T-helper 1 cell (primary cell): ENCODE measurements around the gene VSTM4.

Experiments used
- DNase-seq, 5 donors: peaks; one replicate each; pipeline ENCODE4 v3.0.0-alpha.2; 2012 to 2020

The VSTM4 gene

DNA sequence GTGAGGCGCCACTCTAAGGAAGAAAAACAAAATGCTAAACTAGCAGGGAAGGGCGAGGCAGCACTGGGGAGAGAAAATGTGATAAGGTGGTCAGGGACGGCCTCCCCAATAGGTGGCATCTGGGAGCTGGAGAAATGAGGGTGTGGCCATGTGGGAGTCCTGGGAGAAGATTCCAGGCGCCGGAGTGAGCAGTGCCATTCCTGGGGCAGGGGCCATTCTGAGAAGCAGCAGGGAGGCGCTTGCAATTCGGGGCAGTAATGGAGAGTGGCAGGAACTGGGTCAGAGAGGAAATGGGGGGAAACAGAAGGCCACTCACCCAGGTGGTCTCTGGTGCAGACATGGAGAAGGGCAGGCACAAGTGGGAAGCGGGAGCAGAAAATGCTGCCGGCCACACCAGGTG lies 113.9 kb downstream of the VSTM4 start:
- DNase-seq: no peak

DNA sequence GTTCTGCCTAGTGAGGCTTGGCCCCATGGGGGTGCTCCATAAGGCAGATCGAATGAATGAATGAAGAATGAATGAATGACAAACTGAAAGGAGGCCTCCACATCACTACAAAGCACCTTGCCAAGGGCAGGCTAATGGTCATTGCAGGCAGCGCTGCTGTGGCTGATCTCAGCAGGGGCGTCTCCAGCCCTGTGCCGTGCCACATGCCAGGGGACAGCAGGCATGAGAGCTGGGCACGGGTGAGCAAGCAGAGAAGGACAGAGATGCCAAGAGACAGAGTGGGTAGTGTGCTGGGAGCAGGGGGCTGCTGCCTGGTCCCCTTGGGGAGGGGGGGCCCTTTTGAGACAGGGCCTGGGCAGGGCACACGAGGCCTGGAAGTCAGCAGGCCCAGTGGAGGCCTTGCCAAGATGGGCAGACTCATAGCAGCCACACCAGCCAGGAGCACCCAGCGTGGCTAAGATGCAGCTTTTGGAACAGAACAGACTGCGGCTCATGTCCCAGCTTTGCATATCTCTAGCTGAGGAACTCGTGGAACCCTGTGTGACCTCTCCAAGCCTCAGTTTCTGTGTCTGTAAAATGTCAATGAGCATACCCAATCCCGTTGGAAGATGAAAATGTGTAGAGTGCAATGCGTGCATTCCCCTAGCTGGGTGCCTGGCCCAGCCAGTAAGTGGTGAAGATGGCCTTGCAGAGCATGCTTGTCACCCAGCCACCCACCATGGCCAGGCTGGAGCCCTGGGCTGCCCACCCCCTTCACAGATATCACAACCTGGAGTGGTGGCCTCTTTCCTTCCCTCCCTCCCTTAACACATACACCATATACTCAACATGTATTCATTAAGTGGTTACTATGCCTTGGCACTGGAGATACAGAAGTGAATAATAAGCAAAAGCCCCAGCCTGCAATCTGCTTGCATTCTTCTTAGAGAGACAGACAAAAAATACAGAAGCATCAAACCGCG lies 114.6 kb downstream of the VSTM4 start:
- DNase-seq: no peak

DNA sequence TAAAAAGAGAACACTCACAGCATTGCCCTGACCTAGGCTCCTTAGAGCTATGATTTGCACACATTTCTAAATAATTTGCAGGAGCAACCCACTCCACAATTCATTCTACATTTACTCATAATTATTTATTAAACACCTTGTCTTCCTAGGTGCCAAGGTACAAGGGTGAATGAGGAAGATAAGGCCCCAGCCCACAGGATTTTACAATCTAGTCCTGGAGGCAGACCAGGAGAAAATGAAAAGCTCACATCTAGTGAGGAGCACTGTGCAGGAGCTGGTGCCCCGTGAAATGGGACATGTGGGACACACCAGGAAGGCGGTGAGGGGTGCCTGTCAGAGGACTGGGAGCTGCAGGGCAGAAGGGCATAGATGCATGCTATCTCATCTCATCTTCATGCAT lies 116.0 kb downstream of the VSTM4 start:
- no peak for DNase-seq

DNA sequence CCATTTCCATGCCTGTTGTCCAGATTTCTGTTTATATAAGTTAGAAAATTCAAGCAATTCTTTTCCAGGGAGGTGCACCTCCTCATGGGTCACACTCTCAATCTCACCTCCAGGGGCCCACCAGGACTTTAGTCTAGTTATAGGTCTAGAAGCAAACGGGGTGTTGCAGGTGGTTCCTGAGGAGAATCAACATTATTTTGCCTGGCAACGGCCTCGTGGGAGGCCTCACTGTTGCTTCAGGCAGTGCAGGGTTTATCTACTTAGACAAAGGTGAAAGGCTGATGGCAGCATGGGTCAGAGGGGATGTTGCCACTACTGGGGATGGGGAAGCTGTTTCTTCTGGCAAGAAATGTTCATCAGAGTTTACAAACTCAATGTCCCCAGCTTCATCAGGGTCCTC lies 119.0 kb downstream of the VSTM4 start:
- DNase-seq: no peak

DNA sequence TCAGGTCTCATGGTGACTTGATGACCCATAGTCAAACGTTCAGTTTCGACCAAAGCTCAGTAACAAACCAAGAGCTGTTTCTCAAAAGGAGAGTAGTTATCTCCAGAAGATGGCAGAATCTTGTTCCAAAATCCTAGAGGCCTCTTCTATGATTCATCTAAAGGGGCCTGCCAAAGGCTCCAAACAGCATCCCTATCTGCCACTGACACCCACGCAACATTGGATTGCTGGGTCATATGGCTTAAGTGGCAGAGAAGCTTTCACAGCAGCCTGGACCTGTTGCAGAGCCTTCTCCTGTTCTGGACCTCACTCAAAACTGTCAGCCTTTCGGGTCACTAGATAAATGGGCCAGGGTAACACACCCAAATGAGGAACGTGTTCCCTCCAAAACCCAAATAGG lies 121.7 kb downstream of the VSTM4 start:
- DNase-seq: no peak

DNA sequence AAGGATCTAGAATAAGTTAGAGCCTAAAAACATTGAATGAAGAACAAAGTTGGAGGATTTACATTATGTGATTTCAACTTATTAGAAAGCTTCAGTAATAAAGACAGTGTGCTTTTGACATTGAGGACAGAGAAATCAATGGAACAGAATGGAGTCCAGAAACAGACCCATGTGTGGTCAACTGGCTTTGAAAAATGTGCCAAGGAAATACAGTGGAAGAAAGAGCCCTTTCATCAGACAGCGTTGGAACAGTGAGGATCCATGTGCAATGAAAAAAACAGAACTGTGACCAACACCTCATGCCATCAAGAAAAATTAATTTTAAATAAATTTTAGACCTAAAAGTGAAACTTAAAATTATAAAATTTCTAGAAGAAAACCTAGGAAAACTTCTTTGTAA lies 125.1 kb downstream of the VSTM4 start:
- DNase-seq: no peak

DNA sequence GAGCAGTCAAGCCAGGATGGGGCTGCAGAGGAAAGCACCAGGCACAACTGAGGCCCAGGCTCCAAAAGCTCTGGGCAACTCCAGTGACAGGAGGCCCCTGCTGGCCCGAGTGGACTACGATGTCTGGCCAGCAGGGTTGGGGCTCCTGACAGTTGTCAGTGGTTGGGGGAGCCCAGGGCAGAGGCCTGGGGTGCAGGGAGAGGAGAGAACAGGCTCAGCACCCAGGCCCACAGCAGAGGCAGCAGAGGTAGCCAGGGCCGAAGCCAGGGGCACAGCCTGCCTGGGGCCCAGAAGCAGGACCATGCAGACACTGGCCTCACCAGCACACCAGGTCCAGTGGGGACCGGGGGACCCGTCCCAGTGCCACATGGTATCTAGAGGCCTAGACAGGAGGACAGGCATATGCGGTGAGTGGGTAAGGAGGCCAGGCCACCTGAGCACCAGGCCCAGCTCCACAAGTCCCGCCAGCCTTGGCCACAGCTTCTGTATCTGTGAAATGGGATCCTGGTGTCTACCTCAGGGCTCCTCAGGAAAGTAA lies 129.6 kb downstream of the VSTM4 start:
- DNase-seq: no peak

DNA sequence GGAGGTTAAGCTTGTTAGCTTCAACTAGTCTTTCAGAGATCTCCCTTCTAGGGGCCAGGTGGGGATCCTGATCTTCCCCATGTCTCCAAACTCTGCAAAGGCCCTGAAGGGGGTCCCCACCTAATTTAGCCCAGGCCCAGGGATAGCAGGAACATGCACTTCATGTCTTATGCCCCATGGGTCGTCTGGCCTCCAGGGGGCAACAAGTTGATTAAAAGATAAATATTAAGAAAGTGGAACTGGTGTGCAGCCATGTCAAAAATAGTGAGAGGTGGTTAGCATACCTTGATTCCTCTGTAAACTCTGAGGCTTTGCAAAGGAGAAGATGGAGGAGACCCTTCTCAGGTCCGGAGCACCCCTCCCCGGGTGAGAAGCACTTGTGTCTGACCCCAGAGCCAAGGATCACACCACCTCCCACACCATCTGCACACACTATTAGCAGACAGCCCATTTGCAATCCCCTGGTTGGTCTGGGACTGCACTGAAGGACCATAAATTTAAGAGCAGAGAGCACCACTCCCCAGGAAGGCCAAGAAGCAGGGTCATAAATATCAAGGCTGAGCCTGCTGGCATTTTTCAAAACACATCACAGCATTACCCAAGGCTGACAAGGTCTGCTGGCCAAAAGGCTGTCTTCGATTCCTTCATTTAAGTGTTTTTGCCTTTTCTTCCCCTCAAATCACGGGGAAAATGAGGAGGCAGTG lies 131.5 kb downstream of the VSTM4 start:
- no peak for DNase-seq

DNA sequence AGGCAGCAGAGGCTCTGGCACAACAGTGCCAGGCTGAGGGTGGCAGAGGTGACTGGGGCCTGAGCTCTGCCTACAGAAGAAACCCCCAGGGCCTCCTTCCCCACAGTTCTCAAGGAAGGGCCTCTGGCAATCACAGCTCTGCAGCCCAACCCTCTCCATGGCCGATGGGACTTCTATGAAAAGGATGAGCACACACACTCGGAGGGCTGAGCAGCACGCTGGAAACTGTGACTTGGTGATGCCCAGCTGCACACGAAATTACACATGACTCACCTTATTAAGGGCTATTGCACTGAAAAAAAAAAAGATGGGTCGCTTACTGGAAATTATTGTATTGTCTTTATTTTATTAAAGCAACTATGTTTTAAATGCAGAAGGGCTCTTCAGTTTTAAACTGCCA lies 132.7 kb downstream of the VSTM4 start:
- DNase-seq: no peak

DNA sequence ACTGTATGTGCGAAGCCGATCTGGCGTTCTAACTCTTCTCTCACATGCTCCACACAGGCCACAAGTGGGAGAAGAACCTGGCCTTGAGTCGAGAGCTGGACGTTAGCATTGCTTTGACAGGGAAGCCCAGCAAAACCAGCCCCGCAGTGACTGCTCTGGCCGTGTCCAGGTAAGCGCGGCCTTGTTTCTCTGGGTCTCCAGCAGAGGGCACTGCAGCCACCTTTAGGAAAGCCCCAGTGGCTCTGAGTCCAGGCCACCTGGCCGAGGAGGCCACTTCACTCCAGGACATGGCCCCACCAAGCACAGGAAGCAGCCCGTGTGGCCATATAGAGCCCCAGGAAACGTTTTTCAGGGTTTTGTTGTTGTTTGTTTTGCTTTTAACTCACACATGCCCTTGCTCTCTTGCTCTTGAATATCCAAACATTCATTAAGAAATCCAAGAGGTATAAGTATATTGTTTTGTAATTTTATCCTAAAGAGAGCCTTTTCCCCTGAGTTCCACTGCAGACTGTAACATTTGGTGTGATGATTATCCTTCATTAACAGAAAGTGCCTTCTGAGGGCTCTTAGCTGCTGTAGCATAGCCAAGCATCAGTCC lies 133.9 kb downstream of the VSTM4 start:
- DNase-seq: peak in 1 of 5 donors; percentile 20

DNA sequence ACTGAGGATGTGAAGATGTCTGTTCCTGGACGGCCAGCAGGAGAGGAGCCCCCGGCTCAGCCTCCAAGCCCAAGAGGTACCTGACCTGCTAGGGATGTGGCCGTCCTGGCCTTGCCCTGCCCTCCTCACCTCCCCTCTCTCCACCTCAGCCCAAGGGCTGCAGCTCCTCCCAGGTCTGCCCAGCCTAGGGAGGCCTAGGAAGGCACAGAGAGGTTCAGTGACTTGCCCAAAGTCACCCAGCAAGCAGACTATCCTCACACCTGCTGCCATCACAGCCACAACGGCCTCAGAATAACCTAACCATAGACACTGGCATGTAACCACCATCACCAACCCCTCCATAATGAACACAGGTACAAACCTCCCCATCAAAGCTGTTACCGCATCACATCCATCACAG lies 137.0 kb downstream of the VSTM4 start:
- no peak for DNase-seq

DNA sequence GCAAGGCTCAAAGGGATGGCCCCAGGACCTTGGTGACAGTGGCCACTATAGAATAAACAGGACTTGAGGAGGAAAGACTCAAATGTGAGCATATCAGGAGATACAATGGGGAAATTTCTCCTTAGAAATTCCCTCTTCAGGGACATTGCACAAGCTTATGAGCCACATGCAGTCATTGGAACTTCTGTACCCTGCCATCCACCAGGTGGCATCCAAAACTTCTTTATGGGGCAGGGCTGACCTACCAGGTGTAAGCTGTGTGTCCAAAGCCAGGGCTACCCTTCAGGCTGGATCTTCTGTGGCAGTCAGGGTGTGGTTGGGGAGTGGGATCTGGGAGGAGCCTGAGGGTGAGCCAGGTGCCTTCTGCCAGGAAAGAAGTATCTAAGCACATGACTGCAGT lies 139.1 kb downstream of the VSTM4 start:
- DNase-seq: no peak

DNA sequence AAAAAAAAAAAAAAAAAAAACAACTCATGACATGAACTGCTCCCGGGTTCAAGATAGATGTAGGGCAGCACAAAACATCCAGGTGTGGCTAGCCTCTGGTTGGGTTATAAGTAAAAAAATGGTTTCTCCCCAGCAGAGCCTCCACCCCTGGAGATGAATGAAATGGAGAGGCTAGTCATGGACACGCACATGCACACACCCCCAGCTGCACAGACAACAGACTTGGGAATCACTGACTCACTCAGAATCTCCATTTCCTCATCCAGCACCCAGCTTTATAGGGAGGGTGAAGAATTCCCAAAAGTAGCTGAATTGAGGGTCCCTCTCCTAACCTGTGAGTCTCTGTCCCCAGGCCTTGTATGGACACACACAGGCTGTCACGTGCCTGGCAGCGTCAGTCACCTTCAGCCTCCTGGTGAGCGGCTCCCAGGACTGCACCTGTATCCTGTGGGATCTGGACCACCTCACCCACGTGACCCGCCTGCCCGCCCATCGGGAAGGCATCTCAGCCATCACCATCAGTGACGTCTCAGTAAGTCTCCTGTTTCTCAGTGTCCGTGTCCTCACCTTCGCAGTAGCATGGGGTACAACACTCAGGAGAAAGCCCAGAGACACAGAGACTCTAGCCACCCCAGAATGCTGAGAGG lies 140.7 kb downstream of the VSTM4 start:
- no peak for DNase-seq

DNA sequence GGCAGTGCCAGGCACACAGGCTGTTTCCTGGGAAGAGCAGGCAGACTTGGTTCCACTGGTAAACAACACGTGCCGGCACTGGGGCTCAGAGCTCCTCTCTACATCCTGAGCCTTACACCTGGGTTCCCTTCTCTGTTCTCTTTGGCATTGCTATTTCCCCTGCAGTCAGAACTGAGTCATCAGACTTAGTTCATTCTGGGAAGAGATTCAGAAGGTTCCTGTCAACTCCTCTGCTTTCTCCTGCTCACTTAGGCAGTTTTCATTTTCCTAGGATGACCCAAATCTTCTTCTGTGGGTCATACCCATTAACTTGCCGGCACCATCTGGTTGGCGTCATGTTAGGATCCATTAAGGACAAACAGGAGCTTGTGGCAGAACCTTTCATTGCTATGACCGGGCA lies 142.3 kb downstream of the VSTM4 start:
- no peak for DNase-seq

DNA sequence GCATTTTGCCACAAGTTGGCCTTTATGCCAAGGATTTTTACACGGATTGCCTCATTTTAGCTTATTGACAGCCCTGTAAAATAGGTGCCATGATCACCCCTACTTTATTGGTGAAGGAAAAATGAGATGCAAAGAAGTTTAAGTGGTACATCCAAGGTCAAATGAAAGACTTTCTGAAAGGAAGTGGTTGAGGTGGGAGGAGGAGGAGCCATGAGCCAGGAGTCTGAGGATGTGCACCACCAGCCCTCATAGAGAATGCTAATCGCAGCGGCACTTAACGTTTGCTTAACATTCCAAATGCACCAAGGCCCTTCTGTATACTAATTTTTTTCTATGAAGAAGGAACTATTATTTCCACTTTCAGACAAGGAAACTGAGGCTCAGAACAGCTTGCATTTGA lies 144.7 kb downstream of the VSTM4 start:
- DNase-seq: no peak

DNA sequence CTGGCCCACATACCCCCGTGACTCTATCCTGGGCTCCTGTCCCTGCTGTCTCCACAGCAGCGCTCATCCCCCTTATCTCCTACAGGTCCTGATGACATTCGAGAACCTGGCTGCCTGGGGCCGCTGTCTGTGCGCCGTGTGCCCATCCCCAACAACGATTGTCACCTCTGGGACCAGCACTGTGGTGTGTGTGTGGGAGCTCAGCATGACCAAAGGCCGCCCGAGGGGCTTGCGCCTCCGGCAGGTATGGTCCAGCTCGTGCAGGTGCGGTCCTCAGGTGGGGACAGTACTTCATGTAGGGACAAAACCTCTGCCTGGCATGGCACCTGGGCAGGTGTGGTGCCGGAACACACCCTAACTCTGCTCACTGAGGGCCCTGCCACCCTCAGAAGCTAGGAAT lies 145.3 kb downstream of the VSTM4 start:
- DNase-seq: no peak

DNA sequence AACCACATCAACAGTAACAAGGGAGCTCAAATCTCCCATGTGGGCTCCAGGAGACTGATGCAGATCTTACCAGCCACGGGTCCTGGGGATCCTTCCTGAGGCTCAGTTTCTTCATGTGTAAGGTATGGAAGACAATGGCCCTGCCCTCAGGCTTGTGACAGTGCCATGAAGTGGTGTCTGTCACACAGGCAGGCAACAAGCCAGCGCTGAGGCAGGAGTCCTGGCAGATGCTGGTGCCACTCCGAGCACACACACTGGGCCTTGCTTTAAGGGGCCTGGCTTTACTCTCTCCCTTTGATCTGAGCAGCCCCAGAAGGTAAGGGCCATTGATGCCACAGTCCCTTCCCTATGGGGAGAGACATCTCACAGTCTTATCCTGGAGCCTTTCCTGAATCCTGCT lies 147.3 kb downstream of the VSTM4 start:
- DNase-seq: no peak

DNA sequence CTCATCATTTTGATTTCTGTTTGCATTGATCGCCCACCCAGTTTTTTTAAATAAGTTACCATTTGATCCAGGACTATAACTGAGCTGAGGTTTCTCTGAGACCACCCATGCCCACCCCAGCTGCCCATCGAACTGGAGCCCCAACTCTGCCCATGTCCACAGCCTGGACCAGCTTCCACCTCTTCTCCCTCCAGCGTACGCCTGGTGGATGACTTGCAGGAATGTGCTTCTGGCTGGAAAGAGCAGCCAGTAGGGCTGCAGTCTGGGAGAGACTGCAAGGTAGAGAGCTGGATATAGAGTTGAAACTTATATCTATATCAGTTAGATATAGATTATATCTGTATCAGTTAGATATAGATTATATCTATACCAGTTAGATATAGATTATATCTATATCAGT lies 149.9 kb downstream of the VSTM4 start:
- no peak for DNase-seq
